SK-N-MC (cell line): ENCODE measurements around the gene BMPR1A.

ENCODE experiments used
- EZH2 ChIP-seq: fragments of 200-600 bp; sonication (generic); IDR thresholded peaks from one replicate; pipeline ENCODE4 v1.6.1; 2017; ENCODE audit warnings: antibody characterized with exemption
- FOXP2 ChIP-seq: optimal IDR thresholded peaks from 2 replicates; pipeline ENCODE3; 2011; ENCODE audit warnings: mild to moderate bottlenecking, moderate library complexity; ENCODE audit not compliant: insufficient read depth; ENCODE audit errors: extremely low read length, control extremely low read depth
- POLR2AphosphoS5 ChIP-seq: IDR thresholded peaks from 2 replicates; pipeline ENCODE4 v1.6.1; 2012; ENCODE audit warnings: mild to moderate bottlenecking, low read depth, low read length, borderline replicate concordance

DNA sequence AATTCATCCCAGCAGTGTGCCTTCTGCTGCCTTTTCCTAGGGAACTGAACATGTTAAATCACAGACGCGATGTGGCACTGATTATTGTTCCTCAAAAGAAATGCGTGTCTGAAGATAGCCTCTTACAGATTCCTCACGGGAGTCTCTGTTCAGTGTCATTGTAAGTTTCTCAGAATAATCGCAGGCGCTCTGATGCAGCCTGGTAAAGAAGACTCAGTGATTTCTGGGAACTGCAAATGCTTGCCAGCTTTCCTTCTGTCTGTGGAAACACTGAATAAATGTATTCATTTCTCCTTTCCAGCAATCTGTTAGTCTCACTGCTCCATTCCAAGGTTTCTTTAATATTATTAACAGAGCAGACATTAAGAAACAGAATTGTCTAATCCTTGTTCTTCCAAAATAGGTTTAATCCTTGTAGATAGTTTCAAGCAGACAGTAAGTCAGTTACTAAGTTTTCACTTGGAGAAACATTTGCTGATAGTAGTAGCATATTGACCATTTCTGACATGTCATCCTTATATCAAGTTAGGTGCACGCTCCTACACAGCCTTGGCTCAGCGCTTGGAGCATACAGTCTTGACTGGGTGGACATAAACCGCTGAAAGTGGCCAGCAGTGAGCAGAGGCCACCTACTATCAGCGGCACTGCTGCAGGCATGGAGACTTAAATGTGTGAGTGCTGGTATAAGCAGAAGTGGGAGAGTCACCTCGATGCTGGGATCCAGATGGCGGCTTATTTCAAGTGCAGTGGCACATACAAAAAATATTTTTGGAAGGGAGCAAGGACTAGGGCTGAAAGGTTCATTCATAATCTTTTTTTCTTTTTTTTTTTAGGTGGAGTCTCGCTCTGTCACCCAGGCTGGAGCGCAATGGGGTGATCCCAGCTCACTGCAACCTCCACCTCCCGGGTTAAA is 173.3 kb downstream of the BMPR1A start:
- TF ChIP-seq FOXP2 (no peak), EZH2 (no peak), POLR2AphosphoS5 (no peak)
